Measurements from ENCODE around the gene ZDHHC22. TPM values are rescaled to one million over a fixed set of nuclear protein-coding genes. Genes with fewer than 3 reads are reported as not detected.

The ZDHHC22 gene
- total RNA-seq (2021), result 11.3 and 11.9 TPM in 2 replicates
- long read RNA-seq, transcript ZDHHC22-201 (3 exons, 3,408 nt), result major isoform, 9 of 31 reads
- long read RNA-seq, partial matches to known transcripts, result 21 of 31 reads
- long read RNA-seq, other reads (novel, unspliced or antisense), result 1 of 31 reads

- H3K56ac ChIP-seq (ENCODE audit: insufficient read length, low read depth, low read length), result no peak within 1 kb of the TSS
- no peak within 1 kb of the TSS for H2AK5ac ChIP-seq (ENCODE audit: insufficient read length, low read length)
- Mint-ChIP-seq H3K27me3 (ENCODE audit: low read depth) (peaks cover 22% of the 10 kb centered on the region), H3K4me1 (peaks cover 53 to 56% of the 10 kb centered on the region in 2 experiments), H3K27ac (peak within 1 kb of the TSS in 2 of 3 experiments; percentile 73 to 95; a peak in 4 of 7 replicates), H3K9me3 (no peaks in the 10 kb centered on the region), H3K36me3 (ENCODE audit: insufficient read depth in 1 of 3, low read depth in 3 of 3) (peaks cover 9 to 24% (median 22%) of the 10 kb centered on the region in 3 experiments), H3K4me3 (peak within 1 kb of the TSS; percentile 80 to 98)
- H3K27me3 ChIP-seq (ENCODE audit: insufficient read depth, low read length), result no peaks in the 10 kb centered on the region
- H3K79me2 ChIP-seq (ENCODE audit: insufficient read depth, low read length), result peaks cover 2% of the 10 kb centered on the region; the same call in 1 of the 2 replicates
- H4K5ac ChIP-seq (ENCODE audit: insufficient read length, low read depth, low read length), result no peak within 1 kb of the TSS
- DNase-seq, result peak; percentile 80
- H3K9ac ChIP-seq (ENCODE audit: extremely low read depth, insufficient read length, low read length), result peak within 1 kb of the TSS; percentile 52
- no peak within 1 kb of the TSS for H2BK12ac ChIP-seq (ENCODE audit: insufficient read length, low read depth, low read length)
- H4K91ac ChIP-seq (ENCODE audit: insufficient read length, low read depth, low read length), result no peak within 1 kb of the TSS
- no CpG with 5 or more reads among the region's 77 CpGs for WGBS (ENCODE audit: extremely low coverage, insufficient read length, low lambda C conversion rate)
- peak within 1 kb of the TSS; percentile 64; the same call in 1 of the 2 replicates for H3K14ac ChIP-seq (ENCODE audit: insufficient read depth, low read length)
- H2AFZ ChIP-seq (ENCODE audit: low read length), result no peak within 1 kb of the TSS
- no peaks in the 10 kb centered on the region for H3K79me1 ChIP-seq (ENCODE audit: insufficient read depth, low read depth, low read length, poor library complexity, severe bottlenecking)
- peak; percentile 73 for TF ChIP-seq CTCF (conservative IDR thresholded peaks at IDR 0.05)
- H4K20me1 ChIP-seq (ENCODE audit: control insufficient read depth, insufficient read depth, insufficient read length), result no peaks in the 10 kb centered on the region
- H2BK15ac ChIP-seq (ENCODE audit: low read depth, low read length), result no peak within 1 kb of the TSS
- H3K9me3 ChIP-seq (ENCODE audit: control insufficient read depth, low read depth, low read length), result no peaks in the 10 kb centered on the region
- H2BK120ac ChIP-seq (ENCODE audit: low read depth, low read length, poor library complexity, severe bottlenecking), result no peak within 1 kb of the TSS
- H3K4me2 ChIP-seq (ENCODE audit: insufficient read depth, insufficient read length, low read length), result peak within 1 kb of the TSS; percentile 89
- no peak within 1 kb of the TSS for H3K4ac ChIP-seq (ENCODE audit: low read depth, low read length)
- H3T11ph ChIP-seq (ENCODE audit: low read length), result no peak within 1 kb of the TSS
- H2BK5ac ChIP-seq (ENCODE audit: insufficient read length, low read length), result no peak within 1 kb of the TSS
- no peak within 1 kb of the TSS for H3K27ac ChIP-seq (ENCODE audit: insufficient read length, low read depth, low read length)
- no peak within 1 kb of the TSS for H3K23ac ChIP-seq (ENCODE audit: insufficient read length, low read depth, low read length)
- H3K23me2 ChIP-seq (ENCODE audit: insufficient read length, low read depth, low read length, poor library complexity, severe bottlenecking), result peaks cover 29% of the 10 kb centered on the region
- H2BK20ac ChIP-seq (ENCODE audit: low read depth, low read length, poor library complexity, severe bottlenecking), result no peak within 1 kb of the TSS
- peaks cover 24% of the 10 kb centered on the region; the same call in 1 of the 2 replicates for H3K4me1 ChIP-seq (ENCODE audit: insufficient read depth, low read length)
- no peak within 1 kb of the TSS for H4K8ac ChIP-seq (replicated peaks; ENCODE audit: insufficient read length, low read depth, low read length)
- no peak within 1 kb of the TSS for H3K18ac ChIP-seq (ENCODE audit: insufficient read length, low read depth, low read length)
Observed at GRCh38 chr14:77141214-77142004, at the start of gene ZDHHC22. Gene ZDHHC22 (minus strand): TSS chr14:77141791. CDS start chr14:77139738, 2,053 bp downstream.

Data from H9 (cell line).